ENCODE results near the gene ARMH3.

GRCh38 chr10:101939008-101939648, 116.8 kb downstream of the ARMH3 start:
- TF ChIP-seq, protein P1, sequence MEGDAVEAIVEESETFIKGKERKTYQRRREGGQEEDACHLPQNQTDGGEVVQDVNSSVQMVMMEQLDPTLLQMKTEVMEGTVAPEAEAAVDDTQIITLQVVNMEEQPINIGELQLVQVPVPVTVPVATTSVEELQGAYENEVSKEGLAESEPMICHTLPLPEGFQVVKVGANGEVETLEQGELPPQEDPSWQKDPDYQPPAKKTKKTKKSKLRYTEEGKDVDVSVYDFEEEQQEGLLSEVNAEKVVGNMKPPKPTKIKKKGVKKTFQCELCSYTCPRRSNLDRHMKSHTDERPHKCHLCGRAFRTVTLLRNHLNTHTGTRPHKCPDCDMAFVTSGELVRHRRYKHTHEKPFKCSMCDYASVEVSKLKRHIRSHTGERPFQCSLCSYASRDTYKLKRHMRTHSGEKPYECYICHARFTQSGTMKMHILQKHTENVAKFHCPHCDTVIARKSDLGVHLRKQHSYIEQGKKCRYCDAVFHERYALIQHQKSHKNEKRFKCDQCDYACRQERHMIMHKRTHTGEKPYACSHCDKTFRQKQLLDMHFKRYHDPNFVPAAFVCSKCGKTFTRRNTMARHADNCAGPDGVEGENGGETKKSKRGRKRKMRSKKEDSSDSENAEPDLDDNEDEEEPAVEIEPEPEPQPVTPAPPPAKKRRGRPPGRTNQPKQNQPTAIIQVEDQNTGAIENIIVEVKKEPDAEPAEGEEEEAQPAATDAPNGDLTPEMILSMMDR (conservative IDR thresholded peaks at IDR 0.05; ENCODE audit: low read depth, low read length) = no peak
- TF ChIP-seq EZH2phosphoT487 (IDR thresholded peaks at IDR 0.05; ENCODE audit: borderline replicate concordance, low read length) (no peak), EZH2 (IDR thresholded peaks at IDR 0.05; ENCODE audit: low read length, unreplicated experiment) (no peak)

Data from PC-3 (cell line).